ENCODE measurements around the gene ATP5IF1. TPM values are rescaled to one million over a fixed set of nuclear protein-coding genes. Genes with fewer than 3 reads are reported as not detected.
A peak's percentile ranks its signal among the peaks of the same experiment; 100 is the strongest.

Gene ATP5IF1
- total and polyA plus RNA-seq, 9 of the 15 experiments (the other 6 are each of a cell fraction or from before 2014, with no cell fraction given) = 292 to 1,422 (median 388) TPM

DNA sequence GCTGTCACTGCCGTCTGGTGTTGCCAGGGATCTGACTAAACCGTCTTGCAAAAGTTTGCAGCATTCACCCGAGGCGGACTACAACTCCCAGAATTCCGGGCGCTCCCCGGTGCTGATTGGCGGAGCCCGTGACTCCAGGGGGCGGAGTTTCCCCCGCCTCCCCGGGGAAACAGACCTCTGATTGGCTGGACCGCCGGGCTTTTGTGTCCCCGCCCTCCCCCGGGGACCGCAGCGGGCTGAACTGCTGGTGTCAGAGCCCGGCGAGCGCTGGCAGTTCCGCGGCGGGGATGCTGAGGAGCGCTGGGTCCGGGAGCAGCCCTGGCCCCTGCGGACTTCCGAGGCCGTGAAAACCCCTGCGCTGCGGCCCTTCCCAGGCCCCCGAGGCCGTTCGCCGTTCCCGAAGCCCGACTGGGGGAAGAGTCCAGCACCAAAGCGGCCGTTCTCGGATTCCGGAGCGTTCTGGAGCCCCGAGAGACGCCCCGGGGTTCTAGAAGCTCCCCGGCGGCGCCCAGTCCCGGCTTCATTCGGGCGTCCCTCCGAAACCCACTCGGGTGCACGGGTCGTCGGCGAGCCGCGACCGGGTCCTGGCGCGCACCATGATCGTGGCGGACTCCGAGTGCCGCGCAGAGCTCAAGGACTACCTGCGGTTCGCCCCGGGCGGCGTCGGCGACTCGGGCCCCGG, 23.5 kb downstream of the ATP5IF1 start, which contains the start of gene SESN2 (continued):
- TF ChIP-seq, protein P1, sequence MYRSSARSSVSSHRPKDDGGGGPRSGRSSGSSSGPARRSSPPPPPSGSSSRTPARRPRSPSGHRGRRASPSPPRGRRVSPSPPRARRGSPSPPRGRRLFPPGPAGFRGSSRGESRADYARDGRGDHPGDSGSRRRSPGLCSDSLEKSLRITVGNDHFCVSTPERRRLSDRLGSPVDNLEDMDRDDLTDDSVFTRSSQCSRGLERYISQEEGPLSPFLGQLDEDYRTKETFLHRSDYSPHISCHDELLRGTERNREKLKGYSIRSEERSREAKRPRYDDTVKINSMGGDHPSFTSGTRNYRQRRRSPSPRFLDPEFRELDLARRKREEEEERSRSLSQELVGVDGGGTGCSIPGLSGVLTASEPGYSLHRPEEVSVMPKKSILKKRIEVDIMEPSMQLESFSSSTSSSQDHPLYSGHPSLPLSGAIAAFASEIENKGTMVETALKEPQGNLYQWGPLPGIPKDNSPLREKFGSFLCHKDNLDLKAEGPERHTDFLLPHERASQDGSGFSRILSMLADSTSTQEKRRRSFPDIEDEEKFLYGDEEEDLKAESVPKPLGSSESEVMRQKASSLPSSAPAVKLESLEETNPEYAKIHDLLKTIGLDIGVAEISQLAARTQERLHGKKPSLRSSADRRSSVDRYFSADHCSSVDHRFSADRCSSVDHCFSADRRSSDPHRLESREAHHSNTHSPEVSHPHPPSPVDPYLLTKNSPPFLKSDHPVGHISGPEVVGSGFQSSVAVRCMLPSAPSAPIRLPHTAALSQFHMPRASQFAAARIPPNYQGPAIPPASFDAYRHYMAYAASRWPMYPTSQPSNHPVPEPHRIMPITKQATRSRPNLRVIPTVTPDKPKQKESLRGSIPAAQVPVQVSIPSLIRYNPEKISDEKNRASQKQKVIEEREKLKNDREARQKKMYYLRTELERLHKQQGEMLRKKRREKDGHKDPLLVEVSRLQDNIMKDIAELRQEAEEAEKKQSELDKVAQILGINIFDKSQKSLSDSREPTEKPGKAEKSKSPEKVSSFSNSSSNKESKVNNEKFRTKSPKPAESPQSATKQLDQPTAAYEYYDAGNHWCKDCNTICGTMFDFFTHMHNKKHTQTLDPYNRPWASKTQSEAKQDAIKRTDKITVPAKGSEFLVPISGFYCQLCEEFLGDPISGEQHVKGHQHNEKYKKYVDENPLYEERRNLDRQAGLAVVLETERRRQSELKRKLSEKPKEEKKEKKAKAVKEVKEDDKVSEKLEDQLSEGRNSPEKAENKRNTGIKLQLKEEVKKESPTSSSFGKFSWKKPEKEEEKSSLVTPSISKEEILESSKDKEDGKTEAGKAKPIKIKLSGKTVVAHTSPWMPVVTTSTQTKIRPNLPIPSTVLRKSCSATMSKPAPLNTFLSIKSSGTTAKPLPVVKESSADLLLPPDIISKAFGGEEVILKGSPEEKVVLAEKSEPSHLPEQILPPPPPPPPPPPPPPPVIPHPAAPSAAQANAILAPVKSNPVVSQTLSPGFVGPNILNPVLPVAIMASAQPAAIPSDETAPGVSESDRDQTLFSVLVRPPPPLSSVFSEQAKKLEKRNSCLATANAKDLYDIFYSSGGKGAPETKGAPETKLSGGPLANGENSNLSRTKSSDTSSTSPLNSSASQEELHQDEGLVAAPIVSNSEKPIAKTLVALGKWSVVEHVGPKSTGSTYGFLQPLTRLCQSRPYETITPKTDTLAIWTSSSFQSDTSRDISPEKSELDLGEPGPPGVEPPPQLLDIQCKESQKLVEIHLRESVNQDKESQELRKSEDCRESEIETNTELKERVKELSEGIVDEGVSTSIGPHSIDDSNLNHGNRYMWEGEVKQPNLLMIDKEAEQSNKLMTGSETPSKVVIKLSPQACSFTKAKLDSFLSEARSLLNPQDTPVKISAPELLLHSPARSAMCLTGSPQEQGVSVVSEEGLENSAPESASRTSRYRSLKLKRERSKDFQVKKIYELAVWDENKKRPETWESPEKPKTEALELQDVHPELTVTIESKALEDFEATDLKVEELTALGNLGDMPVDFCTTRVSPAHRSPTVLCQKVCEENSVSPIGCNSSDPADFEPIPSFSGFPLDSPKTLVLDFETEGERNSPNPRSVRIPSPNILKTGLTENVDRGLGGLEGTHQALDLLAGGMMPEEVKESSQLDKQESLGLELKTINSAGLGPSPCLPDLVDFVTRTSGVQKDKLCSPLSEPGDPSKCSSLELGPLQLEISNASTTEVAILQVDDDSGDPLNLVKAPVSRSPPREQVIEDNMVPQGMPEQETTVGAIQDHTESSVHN (IDR thresholded peaks at IDR 0.05; ENCODE audit: borderline replicate concordance in 1 of 2, low read depth in 1 of 2) = no peak
- peak; percentile 46 to 60; a peak in 3 of 4 replicates for TF ChIP-seq NRF1 (conservative IDR thresholded peaks at IDR 0.05 in 1 of 2, IDR thresholded peaks at IDR 0.05 in 1 of 2)
- TF ChIP-seq CBX8 (IDR thresholded peaks at IDR 0.05; ENCODE audit: borderline replicate concordance, extremely low read depth, low read depth, low read length, poor library complexity, severe bottlenecking) = no peak
- TF ChIP-seq MEIS2 (IDR thresholded peaks at IDR 0.05; ENCODE audit: partially characterized antibody) = peak; percentile 93
- TF ChIP-seq, protein P2, sequence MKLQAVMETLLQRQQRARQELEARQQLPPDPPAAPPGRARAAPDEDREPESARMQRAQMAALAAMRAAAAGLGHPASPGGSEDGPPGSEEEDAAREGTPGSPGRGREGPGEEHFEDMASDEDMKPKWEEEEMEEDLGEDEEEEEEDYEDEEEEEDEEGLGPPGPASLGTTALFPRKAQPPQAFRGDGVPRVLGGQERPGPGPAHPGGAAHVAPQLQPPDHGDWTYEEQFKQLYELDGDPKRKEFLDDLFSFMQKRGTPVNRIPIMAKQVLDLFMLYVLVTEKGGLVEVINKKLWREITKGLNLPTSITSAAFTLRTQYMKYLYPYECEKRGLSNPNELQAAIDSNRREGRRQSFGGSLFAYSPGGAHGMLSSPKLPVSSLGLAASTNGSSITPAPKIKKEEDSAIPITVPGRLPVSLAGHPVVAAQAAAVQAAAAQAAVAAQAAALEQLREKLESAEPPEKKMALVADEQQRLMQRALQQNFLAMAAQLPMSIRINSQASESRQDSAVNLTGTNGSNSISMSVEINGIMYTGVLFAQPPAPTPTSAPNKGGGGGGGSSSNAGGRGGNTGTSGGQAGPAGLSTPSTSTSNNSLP (IDR thresholded peaks at IDR 0.05; ENCODE audit: borderline replicate concordance, low read depth, low read length) = no peak
- TF ChIP-seq, protein P3, sequence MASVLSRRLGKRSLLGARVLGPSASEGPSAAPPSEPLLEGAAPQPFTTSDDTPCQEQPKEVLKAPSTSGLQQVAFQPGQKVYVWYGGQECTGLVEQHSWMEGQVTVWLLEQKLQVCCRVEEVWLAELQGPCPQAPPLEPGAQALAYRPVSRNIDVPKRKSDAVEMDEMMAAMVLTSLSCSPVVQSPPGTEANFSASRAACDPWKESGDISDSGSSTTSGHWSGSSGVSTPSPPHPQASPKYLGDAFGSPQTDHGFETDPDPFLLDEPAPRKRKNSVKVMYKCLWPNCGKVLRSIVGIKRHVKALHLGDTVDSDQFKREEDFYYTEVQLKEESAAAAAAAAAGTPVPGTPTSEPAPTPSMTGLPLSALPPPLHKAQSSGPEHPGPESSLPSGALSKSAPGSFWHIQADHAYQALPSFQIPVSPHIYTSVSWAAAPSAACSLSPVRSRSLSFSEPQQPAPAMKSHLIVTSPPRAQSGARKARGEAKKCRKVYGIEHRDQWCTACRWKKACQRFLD (CRISPR knock-in tag; IDR thresholded peaks at IDR 0.05) = peak; percentile 27; the same call in 1 of the 2 replicates
- TF ChIP-seq RNF2 (IDR thresholded peaks at IDR 0.05) = peak; percentile 67
- no peak for TF ChIP-seq PHTF2 (CRISPR knock-in tag; IDR thresholded peaks at IDR 0.05)
- TF ChIP-seq CCAR2 (IDR thresholded peaks at IDR 0.05; ENCODE audit: low read depth, low read length) = no peak
- TF ChIP-seq, protein P4, sequence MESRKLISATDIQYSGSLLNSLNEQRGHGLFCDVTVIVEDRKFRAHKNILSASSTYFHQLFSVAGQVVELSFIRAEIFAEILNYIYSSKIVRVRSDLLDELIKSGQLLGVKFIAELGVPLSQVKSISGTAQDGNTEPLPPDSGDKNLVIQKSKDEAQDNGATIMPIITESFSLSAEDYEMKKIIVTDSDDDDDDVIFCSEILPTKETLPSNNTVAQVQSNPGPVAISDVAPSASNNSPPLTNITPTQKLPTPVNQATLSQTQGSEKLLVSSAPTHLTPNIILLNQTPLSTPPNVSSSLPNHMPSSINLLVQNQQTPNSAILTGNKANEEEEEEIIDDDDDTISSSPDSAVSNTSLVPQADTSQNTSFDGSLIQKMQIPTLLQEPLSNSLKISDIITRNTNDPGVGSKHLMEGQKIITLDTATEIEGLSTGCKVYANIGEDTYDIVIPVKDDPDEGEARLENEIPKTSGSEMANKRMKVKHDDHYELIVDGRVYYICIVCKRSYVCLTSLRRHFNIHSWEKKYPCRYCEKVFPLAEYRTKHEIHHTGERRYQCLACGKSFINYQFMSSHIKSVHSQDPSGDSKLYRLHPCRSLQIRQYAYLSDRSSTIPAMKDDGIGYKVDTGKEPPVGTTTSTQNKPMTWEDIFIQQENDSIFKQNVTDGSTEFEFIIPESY (CRISPR knock-in tag; IDR thresholded peaks at IDR 0.05) = peak; percentile 69
- TF ChIP-seq FOXM1 (IDR thresholded peaks at IDR 0.05; ENCODE audit: low read depth) = no peak; the same call in 1 of the 2 replicates
- TF ChIP-seq FOXM1 (CRISPR knock-in tag; IDR thresholded peaks at IDR 0.05; ENCODE audit: low read depth) = no peak
- no peak for TF ChIP-seq RFX7 (CRISPR knock-in tag; IDR thresholded peaks at IDR 0.05)

Data from K562 (cell line).